DMS79 (cell line): ENCODE measurements around the gene MVK.

ENCODE experiments used
- DNase-seq: peaks from one replicate; lab custom pipeline; 2025; lab: John Stamatoyannopoulos, UW

MVK gene

GRCh38 chr12:109573029-109573913 is at the start of gene MVK, which contains the start of gene MMAB:
MVK (plus strand) TSS chr12:109573794; CDS start chr12:109574823, 1,029 bp downstream.
MMAB (minus strand) TSS chr12:109573504; CDS start chr12:109573480, 24 bp downstream.
- peak; percentile 99 for DNase-seq

- no peak for DNase-seq
These were observed 48.9 kb upstream of the MVK start for GRCh38 chr12:109524466-109525278.

GRCh38 chr12:109525279-109525585 is 48.4 kb upstream of the MVK start:
- no peak for DNase-seq

- no peak for DNase-seq
These were observed 46.0 kb upstream of the MVK start for GRCh38 chr12:109527489-109528123.

GRCh38 chr12:109529691-109530640 is 43.6 kb upstream of the MVK start:
- no peak for DNase-seq

DNA sequence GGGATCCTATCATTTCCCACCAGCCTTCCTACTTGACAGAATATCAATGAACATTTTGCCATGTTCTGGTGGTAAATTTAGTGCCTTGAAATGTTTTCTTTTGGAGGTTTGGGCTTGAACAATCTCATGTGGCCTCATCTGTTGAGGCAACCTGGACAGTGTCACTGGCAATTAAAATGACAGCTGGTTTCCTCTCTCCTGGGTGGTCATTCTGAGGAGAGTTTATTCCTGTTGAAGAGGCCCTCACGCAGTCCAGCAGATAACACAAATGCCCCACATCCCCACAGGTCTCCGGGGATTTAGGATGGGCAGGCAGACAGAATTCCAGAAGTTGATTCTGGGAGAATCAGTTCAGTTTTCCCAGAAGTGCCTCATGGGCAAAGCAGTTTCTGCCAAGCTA is 42.2 kb upstream of the MVK start:
- no peak for DNase-seq

DNA sequence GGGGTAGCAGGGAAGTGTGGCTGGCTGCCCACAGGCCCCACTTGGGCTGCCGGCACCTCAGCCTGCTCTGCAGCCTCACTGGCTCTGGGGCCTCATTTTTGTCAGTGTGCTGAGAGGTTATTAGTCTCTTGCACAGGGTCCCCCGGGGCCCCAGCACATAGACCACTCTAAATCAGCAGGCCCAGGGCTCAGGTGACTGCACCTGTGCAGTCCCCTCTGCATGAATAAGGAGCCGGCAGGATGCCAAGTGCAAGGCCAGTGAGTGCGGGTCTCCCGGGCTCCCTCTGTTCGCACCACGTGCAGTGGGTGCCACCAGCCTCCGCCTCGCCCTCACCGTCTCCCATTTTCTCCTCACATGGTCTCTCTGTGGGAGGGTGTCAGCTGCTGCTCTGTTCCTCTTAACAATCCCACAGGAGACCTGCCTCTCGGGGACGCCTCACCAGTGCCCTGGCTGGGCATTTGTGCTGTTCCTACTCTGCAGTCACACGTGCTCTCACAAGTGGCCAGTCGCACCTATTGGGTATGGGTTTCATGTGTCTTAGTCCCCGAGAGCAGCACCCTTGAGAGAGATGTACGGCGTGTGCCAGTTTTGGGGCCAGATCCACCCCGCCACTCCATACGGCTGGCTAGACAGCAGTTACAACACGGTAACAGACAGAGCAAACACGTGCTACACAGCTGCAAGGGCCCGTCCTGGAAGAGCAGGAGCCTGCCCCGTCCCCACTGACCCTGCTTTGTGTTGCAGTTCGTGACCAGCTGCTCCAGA is 40.7 kb upstream of the MVK start:
- peak; percentile 74 for DNase-seq

DNA sequence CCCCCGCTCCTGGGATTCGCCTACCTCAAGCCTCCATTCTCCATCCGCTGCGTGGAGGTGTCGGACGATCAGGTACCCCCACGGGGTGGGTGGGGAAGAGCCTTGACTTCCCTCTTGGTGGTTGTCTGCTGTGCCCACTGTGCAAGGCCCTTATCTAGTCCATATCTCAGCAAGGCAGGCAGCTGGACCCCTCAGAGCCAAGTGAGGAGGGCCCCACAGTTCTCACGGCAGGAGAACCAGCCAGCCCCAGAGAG is 40.2 kb upstream of the MVK start:
- no peak for DNase-seq

DNA sequence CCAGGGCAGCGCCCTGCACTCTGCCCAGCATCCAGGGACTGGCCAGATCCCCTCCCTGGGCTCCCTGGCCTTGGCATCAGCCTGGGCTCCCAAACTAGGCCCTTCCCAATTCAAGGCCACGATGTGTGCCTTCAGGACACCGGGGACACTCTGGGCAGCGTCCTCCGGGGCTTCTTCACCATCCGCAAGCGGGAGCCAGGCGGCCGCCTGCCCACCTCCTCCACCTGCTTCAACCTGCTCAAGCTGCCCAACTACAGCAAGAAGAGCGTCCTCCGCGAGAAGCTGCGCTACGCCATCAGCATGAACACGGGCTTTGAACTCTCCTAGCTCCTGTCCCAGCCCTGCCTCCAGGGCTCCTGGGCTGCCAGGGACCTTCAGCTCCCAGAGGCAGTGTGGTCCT is 39.1 kb upstream of the MVK start:
- no peak for DNase-seq

DNA sequence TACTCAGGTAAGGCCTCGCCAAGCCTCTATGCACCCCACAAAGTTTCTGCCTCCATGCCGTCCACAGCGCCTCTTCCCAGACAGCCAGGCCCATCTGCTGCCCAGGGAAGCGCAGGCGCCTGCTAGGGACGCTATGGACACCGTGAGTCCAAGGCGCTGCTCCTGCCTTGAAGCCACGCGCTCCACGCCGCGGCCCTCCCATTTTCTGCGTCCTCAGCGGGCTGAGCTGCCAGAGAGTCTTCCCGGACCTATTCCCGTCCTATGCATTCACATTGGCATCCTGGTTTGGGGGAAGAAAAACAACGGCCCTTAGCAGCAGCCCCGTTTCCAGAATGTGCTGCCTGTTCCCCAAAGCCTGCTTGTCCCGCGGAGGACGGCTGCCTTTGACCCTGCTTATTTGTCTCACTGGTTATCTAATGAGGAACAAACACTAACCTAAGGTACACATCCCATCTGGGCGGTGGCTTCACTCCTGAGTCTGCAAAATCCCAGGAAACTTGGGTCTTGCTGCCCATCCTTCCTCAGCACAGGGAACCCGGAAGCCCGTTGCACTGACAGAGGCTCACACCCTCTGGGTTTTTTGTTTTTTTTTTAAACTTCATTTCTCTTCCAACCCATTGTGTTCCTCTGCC is 38.2 kb upstream of the MVK start:
- no peak for DNase-seq

GRCh38 chr12:109535863-109536250 is 37.7 kb upstream of the MVK start:
- no peak for DNase-seq

- no peak for DNase-seq
These were observed 36.5 kb upstream of the MVK start for GRCh38 chr12:109537136-109537535.

DNA sequence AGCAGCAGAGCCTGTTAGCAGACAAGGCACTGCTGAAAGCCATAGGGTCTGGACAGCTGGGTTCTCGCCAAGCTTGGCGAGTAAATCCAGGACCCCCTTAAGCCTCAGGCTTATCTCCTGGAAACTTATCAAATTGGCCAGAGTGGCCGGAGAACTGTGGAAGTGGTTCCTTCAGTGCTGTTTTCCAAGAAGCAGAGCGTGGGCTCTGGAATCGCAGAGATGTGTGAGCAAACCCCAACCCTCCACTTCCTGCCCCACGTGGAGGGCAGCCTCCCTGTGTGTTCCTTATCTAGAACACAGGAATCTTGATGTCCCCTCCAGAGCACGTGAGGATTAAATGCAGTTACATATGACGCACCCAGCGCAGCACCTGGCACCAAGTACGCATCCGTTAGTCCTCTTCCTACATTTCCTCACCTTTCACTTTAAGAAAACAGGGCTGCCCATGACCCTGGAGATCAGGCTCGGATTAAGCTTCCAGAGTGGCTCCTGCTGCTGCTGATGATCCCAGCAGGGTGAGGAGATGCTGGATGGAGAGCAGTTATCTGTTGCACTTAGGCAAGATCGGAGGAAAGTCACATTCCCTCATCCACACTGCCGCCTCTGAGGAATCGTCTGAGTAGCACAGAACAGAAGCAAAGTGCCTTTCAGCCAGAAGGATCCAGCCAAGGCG is 35.3 kb upstream of the MVK start:
- no peak for DNase-seq

- no peak for DNase-seq
These were observed 34.1 kb upstream of the MVK start for GRCh38 chr12:109539508-109539907.

DNA sequence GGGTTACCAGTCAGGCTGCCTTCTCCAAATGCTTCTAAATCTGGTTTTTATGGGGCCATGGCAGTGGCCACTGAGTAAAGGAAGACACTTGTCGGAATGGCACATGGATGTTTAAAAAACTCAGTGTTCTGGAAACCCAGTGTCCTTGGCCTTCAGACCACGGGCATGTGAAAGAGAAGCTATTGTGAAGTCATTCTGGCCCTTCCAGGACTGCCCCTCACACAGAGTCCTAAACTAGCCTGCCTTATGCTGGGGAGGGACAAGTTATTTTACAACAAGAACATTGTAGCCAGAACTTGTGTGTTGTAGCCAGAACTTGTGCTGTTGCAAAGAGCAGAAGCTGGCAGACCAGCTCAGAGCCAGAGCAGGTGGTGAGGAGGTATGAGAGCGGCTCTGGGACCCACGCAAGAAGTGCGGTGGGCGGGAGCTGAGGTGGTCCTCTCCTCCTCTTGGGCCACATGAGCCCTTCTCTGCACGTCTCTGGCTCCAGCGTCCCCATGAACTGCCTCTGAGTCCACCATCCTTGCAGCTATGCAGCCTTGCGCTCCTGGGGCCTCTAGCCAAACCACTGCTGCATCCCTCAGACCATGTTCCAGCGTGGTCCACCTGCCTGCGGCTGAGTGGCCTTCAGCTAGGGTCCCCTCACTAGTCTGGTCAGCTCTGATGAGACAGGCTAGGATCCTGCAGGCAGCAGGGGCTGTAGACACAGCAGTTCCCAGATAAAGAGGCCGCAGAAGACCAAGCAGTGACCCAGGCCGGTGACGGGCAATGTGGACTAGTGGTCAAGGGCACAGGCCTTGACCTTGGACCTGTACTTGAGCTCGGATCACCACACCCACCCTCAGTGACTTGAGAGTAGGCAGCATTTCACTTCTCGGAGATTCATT is 32.8 kb upstream of the MVK start:
- no peak for DNase-seq

- no peak for DNase-seq
These were observed 32.2 kb upstream of the MVK start for GRCh38 chr12:109541413-109541726.

DNA sequence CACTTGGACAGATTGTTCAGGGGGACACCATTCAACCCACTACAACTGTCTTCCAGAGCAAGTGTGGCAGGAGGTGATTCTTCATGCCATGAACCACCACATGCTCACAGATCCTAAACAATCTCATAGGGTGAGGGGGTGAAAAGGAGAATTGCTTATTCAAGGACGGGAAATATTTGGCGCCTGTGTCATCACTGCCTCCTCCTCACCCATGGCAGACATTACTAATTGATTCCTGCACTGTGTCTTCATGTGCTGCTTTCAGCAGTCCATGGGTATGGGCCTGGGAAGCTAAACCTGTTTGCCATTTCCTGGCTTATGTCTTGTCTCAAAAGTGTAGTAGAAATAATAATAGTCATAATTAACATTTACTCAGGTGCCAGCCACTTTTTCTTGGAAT is 31.6 kb upstream of the MVK start:
- DNase-seq: no peak

GRCh38 chr12:109542876-109543275 is 30.7 kb upstream of the MVK start:
- no peak for DNase-seq

- DNase-seq: no peak
These were observed 28.6 kb upstream of the MVK start for GRCh38 chr12:109544955-109545531.
